DND-41 (cell line): ENCODE data around the gene AMER1.

Experiments
- ATAC-seq: fragments of 200-7000 bp; cut with Tn5 transposase; 3 replicates; pipeline ENCODE4 v1.9.1; 2021; ENCODE audit warnings: low read depth; ENCODE audit not compliant: insufficient read depth
- DNase-seq: peaks from one replicate; pipeline ENCODE4 v3.0.0-alpha.2; 2020
- H2AFZ ChIP-seq: 2 replicates; pipeline ENCODE4 v1.6.0; 2012; ENCODE audit warnings: low read depth, low read length
- H3K27ac ChIP-seq: 2 replicates; pipeline ENCODE4 v1.5.1; 2012; ENCODE audit warnings: low read length, inconsistent platforms
- H3K27me3 ChIP-seq: fragments of 200-600 bp; sonication (generic); 2 replicates; pipeline ENCODE4 v1.6.0; 2012; ENCODE audit warnings: low read length, mild to moderate bottlenecking, inconsistent platforms; ENCODE audit not compliant: insufficient read depth, poor library complexity
- H3K36me3 ChIP-seq: 2 replicates; pipeline ENCODE4 v1.5.1; 2012; ENCODE audit warnings: low read length, inconsistent platforms; ENCODE audit not compliant: insufficient read depth
- H3K4me1 ChIP-seq: 2 replicates; pipeline ENCODE4 v1.5.1; 2012; ENCODE audit warnings: mild to moderate bottlenecking, low read length; ENCODE audit not compliant: insufficient read depth
- H3K4me2 ChIP-seq: 2 replicates; pipeline ENCODE4 v1.6.0; 2012; ENCODE audit warnings: mild to moderate bottlenecking, moderate library complexity, low read length, inconsistent platforms; ENCODE audit not compliant: insufficient read depth
- H3K4me3 ChIP-seq, 2 experiments: fragments of 200-600 bp in 1 of 2; shearing (Covaris generic) in 1 of 2; 2 replicates each; pipeline ENCODE4 v1.5.1; 2012 to 2016; ENCODE audit warnings: inconsistent platforms in 2 of 2, low read length in 2 of 2, mild to moderate bottlenecking in 2 of 2, low read depth in 1 of 2, moderate library complexity in 1 of 2
- H3K79me2 ChIP-seq: 2 replicates; pipeline ENCODE4 v1.6.0; 2012; ENCODE audit warnings: low read length, inconsistent platforms; ENCODE audit not compliant: insufficient read depth
- H3K9ac ChIP-seq: 2 replicates; pipeline ENCODE4 v1.6.0; 2012; ENCODE audit warnings: low read depth, mild to moderate bottlenecking, inconsistent platforms, low read length, moderate library complexity
- H3K9me3 ChIP-seq: 2 replicates; pipeline ENCODE4 v1.5.1; 2012; ENCODE audit warnings: low read length, moderate library complexity, mild to moderate bottlenecking, inconsistent platforms; ENCODE audit not compliant: insufficient read depth, severe bottlenecking
- H4K20me1 ChIP-seq: 2 replicates; pipeline ENCODE4 v1.6.0; 2012; ENCODE audit warnings: low read length; ENCODE audit not compliant: insufficient read depth
- CTCF ChIP-seq: IDR thresholded peaks from 2 replicates; pipeline ENCODE4 v1.5.1; 2012; ENCODE audit warnings: borderline replicate concordance, low read length, moderate library complexity, mild to moderate bottlenecking; ENCODE audit not compliant: poor library complexity, severe bottlenecking; ENCODE audit errors: extremely low read depth
- EZH2 ChIP-seq: IDR thresholded peaks from 3 replicates; pipeline ENCODE4 v1.6.1; 2012; ENCODE audit warnings: borderline replicate concordance, low read depth, mild to moderate bottlenecking, moderate library complexity, low read length, inconsistent platforms; ENCODE audit not compliant: severe bottlenecking

Gene AMER1

GRCh38 chrX:64205441-64205734 lies at the start of gene AMER1:
AMER1 (minus strand) TSS chrX:64205708; CDS start chrX:64193286, 12,422 bp downstream.
- H3K9me3 ChIP-seq, result no peaks in the 10 kb centered on the region
- no peaks in the 10 kb centered on the region for H3K36me3 ChIP-seq
- H3K79me2 ChIP-seq, result peaks cover 38% of the 10 kb centered on the region
- no peaks in the 10 kb centered on the region for H3K27me3 ChIP-seq
- peaks cover 10% of the 10 kb centered on the region for H4K20me1 ChIP-seq
- TF ChIP-seq CTCF, result no peak
- no peak for TF ChIP-seq EZH2
- peak within 1 kb of the TSS; percentile 80 for H2AFZ ChIP-seq
- ATAC-seq (peak; percentile 54; the same call in 2 of the 3 replicates), DNase-seq (no peak)
- H3K4me3 ChIP-seq, result peak within 1 kb of the TSS; percentile 45 to 79
- peaks cover 31% of the 10 kb centered on the region for H3K4me1 ChIP-seq
- peak within 1 kb of the TSS; percentile 74 for H3K9ac ChIP-seq
- peak within 1 kb of the TSS; percentile 78 for H3K27ac ChIP-seq
- H3K4me2 ChIP-seq, result peak within 1 kb of the TSS; percentile 67

- TF ChIP-seq CTCF (no peak), EZH2 (no peak)
- no peaks in the 10 kb centered on the region for H3K27me3 ChIP-seq
- H3K4me1 ChIP-seq, result no peaks in the 10 kb centered on the region
- H3K9ac ChIP-seq, result no peak within 1 kb of the TSS
- no peaks in the 10 kb centered on the region for H3K9me3 ChIP-seq
- H3K79me2 ChIP-seq, result no peaks in the 10 kb centered on the region
- no peak within 1 kb of the TSS for H3K4me3 ChIP-seq
- no peaks in the 10 kb centered on the region for H3K36me3 ChIP-seq
- no peak within 1 kb of the TSS for H3K4me2 ChIP-seq
- no peak for DNase-seq
- no peak within 1 kb of the TSS for H3K27ac ChIP-seq
- no peaks in the 10 kb centered on the region for H4K20me1 ChIP-seq
- H2AFZ ChIP-seq, result no peak within 1 kb of the TSS
- no peak for ATAC-seq
Measured at GRCh38 chrX:64230123-64230970, 24.8 kb upstream of the AMER1 start, which contains the start of gene ASB12. ASB12 (minus strand) TSS chrX:64230607; CDS start chrX:64225650, 4,957 bp downstream.

- Histone ChIP-seq H3K4me3 (no peak overlapping the region), H2AFZ (no peak overlapping the region), H3K36me3 (peaks cover 7% of the 10 kb centered on the region; the same call in 1 of the 2 replicates), H3K4me1 (no peaks in the 10 kb centered on the region), H3K27me3 (no peaks in the 10 kb centered on the region), H3K79me2 (no peaks in the 10 kb centered on the region), H3K9me3 (no peaks in the 10 kb centered on the region), H4K20me1 (no peaks in the 10 kb centered on the region), H3K4me2 (no peak overlapping the region), H3K9ac (no peak overlapping the region), H3K27ac (no peak overlapping the region)
- TF ChIP-seq EZH2, result no peak
- no peak for TF ChIP-seq CTCF
- ATAC-seq (no peak), DNase-seq (no peak)
Measured at GRCh38 chrX:64229154-64229553, 23.6 kb upstream of the AMER1 start.
